Liver (tissue), 9 donors: Measurements from ENCODE around the gene BRD4. TPM values are rescaled to one million over a fixed set of nuclear protein-coding genes. Genes with fewer than 3 reads are reported as not detected.

Experiments used
- DNase-seq: peaks from one replicate; pipeline ENCODE4 v3.0.0-alpha.2; 2017; ENCODE audit warnings: low spot score
- H3K27ac ChIP-seq, 2 donors: one replicate each; pipeline ENCODE4 v1.7.0; 2013; ENCODE audit warnings: inconsistent platforms in 2 of 2, low read length in 2 of 2, control low read depth in 1 of 2, low read depth in 1 of 2, mild to moderate bottlenecking in 1 of 2
- H3K27me3 ChIP-seq, 4 donors: one replicate each; pipeline versions ENCODE4 v1.6.1 to v1.7.0; 2013; ENCODE audit warnings: low read length in 3 of 4, inconsistent platforms in 1 of 4, mild to moderate bottlenecking in 1 of 4, moderate library complexity in 1 of 4; ENCODE audit not compliant: control insufficient read depth in 4 of 4, insufficient read depth in 4 of 4
- H3K36me3 ChIP-seq, 4 donors: one replicate each; pipeline versions ENCODE4 v1.6.1 to v1.7.0; 2013; ENCODE audit warnings: low read length in 3 of 4, mild to moderate bottlenecking in 3 of 4, low read depth in 1 of 4, moderate library complexity in 1 of 4; ENCODE audit not compliant: control insufficient read depth in 4 of 4, insufficient read depth in 3 of 4
- H3K4me1 ChIP-seq, 4 donors: one replicate each; pipeline versions ENCODE4 v1.6.1 to v1.7.0; 2013; ENCODE audit warnings: low read length in 3 of 4, mild to moderate bottlenecking in 3 of 4, moderate library complexity in 1 of 4; ENCODE audit not compliant: control insufficient read depth in 4 of 4, insufficient read depth in 4 of 4
- H3K4me3 ChIP-seq, 3 donors: one replicate each; pipeline versions ENCODE4 v1.6.1 to v1.7.0; 2013; ENCODE audit warnings: low read length in 3 of 3, control low read depth in 1 of 3, low read depth in 1 of 3, mild to moderate bottlenecking in 1 of 3
- H3K9ac ChIP-seq, 2 donors: one replicate each; pipeline ENCODE4 v1.7.0; 2013; ENCODE audit warnings: low read length in 2 of 2, mild to moderate bottlenecking in 2 of 2, moderate library complexity in 2 of 2, control low read depth in 1 of 2, low read depth in 1 of 2
- H3K9me3 ChIP-seq, 4 donors: one replicate each; pipeline versions ENCODE4 v1.6.1 to v1.7.0; 2013; ENCODE audit warnings: low read length in 3 of 4; ENCODE audit not compliant: control insufficient read depth in 4 of 4
- ATF3 ChIP-seq: IDR thresholded peaks from 2 replicates; pipeline ENCODE4 v1.6.1; 2016; ENCODE audit warnings: antibody characterized with exemption
- CTCF ChIP-seq: fragments of 150-350 bp; IDR thresholded peaks from 2 replicates; pipeline ENCODE4 v1.5.1; 2017; ENCODE audit warnings: improper control_type of control experiment, low read depth, low read length; ENCODE audit not compliant: missing input control
- EGR1 ChIP-seq, 2 donors: IDR thresholded peaks; 2 replicates each; pipeline ENCODE4 v1.6.1; 2016 to 2018; ENCODE audit warnings: antibody characterized with exemption in 2 of 2, low read depth in 2 of 2
- FOXA1 ChIP-seq: IDR thresholded peaks from 2 replicates; pipeline ENCODE4 v1.6.1; 2016; ENCODE audit warnings: antibody characterized with exemption
- GABPA ChIP-seq, 2 donors: IDR thresholded peaks in 1 of 2; conservative IDR thresholded peaks in 1 of 2; 2 replicates each; pipeline ENCODE4 v1.6.1; 2016; ENCODE audit warnings: antibody characterized with exemption in 2 of 2, mild to moderate bottlenecking in 1 of 2, moderate library complexity in 1 of 2
- HNF4G ChIP-seq: IDR thresholded peaks from 2 replicates; pipeline ENCODE4 v1.6.1; 2016; ENCODE audit warnings: antibody characterized with exemption
- JUND ChIP-seq, 2 donors: IDR thresholded peaks; 2 replicates each; pipeline ENCODE4 v1.6.1; 2016; ENCODE audit warnings: antibody characterized with exemption in 2 of 2
- MAX ChIP-seq: IDR thresholded peaks from 2 replicates; pipeline ENCODE4 v1.6.1; 2016; ENCODE audit warnings: antibody characterized with exemption
- NR2F2 ChIP-seq: IDR thresholded peaks from 2 replicates; pipeline ENCODE4 v1.6.1; 2016; ENCODE audit warnings: antibody characterized with exemption
- RAD21 ChIP-seq, 2 donors: IDR thresholded peaks; 2 replicates each; pipeline ENCODE4 v1.6.1; 2016; ENCODE audit warnings: antibody characterized with exemption in 2 of 2, mild to moderate bottlenecking in 2 of 2
- REST ChIP-seq: IDR thresholded peaks from 2 replicates; pipeline ENCODE4 v1.6.1; 2016; ENCODE audit warnings: antibody characterized with exemption, mild to moderate bottlenecking
- RXRA ChIP-seq, 2 donors: IDR thresholded peaks; 2 replicates each; pipeline ENCODE4 v1.6.1; 2017 to 2018; ENCODE audit warnings: antibody characterized with exemption in 2 of 2, mild to moderate bottlenecking in 1 of 2
- SP1 ChIP-seq: IDR thresholded peaks from 2 replicates; pipeline ENCODE4 v1.6.1; 2018; ENCODE audit warnings: antibody characterized with exemption, mild to moderate bottlenecking
- TAF1 ChIP-seq: conservative IDR thresholded peaks from 2 replicates; pipeline ENCODE4 v1.6.1; 2016; ENCODE audit warnings: antibody characterized with exemption, mild to moderate bottlenecking
- YY1 ChIP-seq: IDR thresholded peaks from 2 replicates; pipeline ENCODE4 v1.6.1; 2016; ENCODE audit warnings: antibody characterized with exemption, mild to moderate bottlenecking
- ZBTB33 ChIP-seq: IDR thresholded peaks from 2 replicates; pipeline ENCODE4 v1.6.1; 2016; ENCODE audit warnings: antibody characterized with exemption
- WGBS: extraction: QIAGEN DNeasy Blood & Tissue Kit; methylation state at CpG from one replicate; pipeline ENCODE4 v1.1.7; 2013; 5-methylcytosine and 5-hydroxymethylcytosine counted together
- polyA plus RNA-seq, 2 donors: library from polyadenylated mRNA; stranded (reverse) in 1 of 2; unstranded in 1 of 2; fragments of 200-250 nt in 1 of 2; fragments of >200 nt in 1 of 2; fragmentation: Nextera tagmentation in 1 of 2; extraction: Ambion mirVana in 1 of 2; gene quantifications; one replicate each; pipeline versions ENCODE4 v1.2.1 to v1.2.3, GENCODE V29; 2013 to 2015
- total RNA-seq, 2 donors: library from RNA; depleted of rRNA; stranded (reverse); fragments of >200 nt; gene quantifications; one replicate each; pipeline ENCODE4 v1.2.3, GENCODE V29; 2014
- donor health status: healthy.
- donor health status: healthy.
- donor health status: healthy.
- donor health status: healthy.
- donor health status: healthy.

The BRD4 gene
- total and polyA plus RNA-seq, 4 donors, result 13.6 to 25.8 (median 20.5) TPM

GRCh38 chr19:15289673-15290072, 42.7 kb downstream of the BRD4 start:
- Histone ChIP-seq H3K9me3 (no peaks in the 10 kb centered on the region), H3K9ac (no peak overlapping the region), H3K4me1 (peaks cover 9 to 83% (median 59%) of the 10 kb centered on the region in 4 donors), H3K27me3 (no peaks in the 10 kb centered on the region), H3K4me3 (no peak overlapping the region), H3K27ac (no peak overlapping the region), H3K36me3 (no peaks in the 10 kb centered on the region)
- WGBS, result 68% methylated on average over 3 of the region's 3 CpGs
- no peak for DNase-seq
- no peak for TF ChIP-seq CTCF
- TF ChIP-seq RXRA (IDR thresholded peaks at IDR 0.05), result no peak
- TF ChIP-seq TAF1, result no peak
- TF ChIP-seq ZBTB33, result no peak
- TF ChIP-seq EGR1 (IDR thresholded peaks at IDR 0.05; ENCODE audit: low read depth in 2 of 2), result no peak
- TF ChIP-seq RAD21 (IDR thresholded peaks at IDR 0.05), result no peak
- no peak for TF ChIP-seq ATF3
- TF ChIP-seq NR2F2, result no peak
- TF ChIP-seq SP1, result no peak
- no peak for TF ChIP-seq FOXA1
- no peak for TF ChIP-seq YY1
- TF ChIP-seq JUND (IDR thresholded peaks at IDR 0.05), result no peak
- TF ChIP-seq HNF4G, result no peak
- no peak for TF ChIP-seq GABPA (IDR thresholded peaks at IDR 0.05 in 1 of 2, conservative IDR thresholded peaks at IDR 0.05 in 1 of 2)
- no peak for TF ChIP-seq MAX

GRCh38 chr19:15288146-15288963, 44.0 kb downstream of the BRD4 start:
- Histone ChIP-seq H3K4me3 (no peak overlapping the region), H3K27me3 (no peaks in the 10 kb centered on the region), H3K4me1 (peaks cover 6 to 83% (median 53%) of the 10 kb centered on the region in 4 donors), H3K27ac (no peak overlapping the region), H3K36me3 (no peaks in the 10 kb centered on the region), H3K9me3 (no peaks in the 10 kb centered on the region), H3K9ac (no peak overlapping the region)
- no peak for DNase-seq
- WGBS, result 63% methylated on average over 14 of the region's 14 CpGs
- no peak for TF ChIP-seq REST
